ENCODE results near the gene KCTD8.

The KCTD8 gene

GRCh38 chr4:44448521-44449461, at the start of gene KCTD8:
Gene KCTD8, minus strand, starts transcription at chr4:44448809.
- peak; percentile 83 for DNase-seq

GRCh38 chr4:44494810-44495701, 46.4 kb upstream of the KCTD8 start:
- DNase-seq: no peak

GRCh38 chr4:44493924-44494323, 45.3 kb upstream of the KCTD8 start:
- peak; percentile 22 for DNase-seq

- DNase-seq: no peak
Observed at GRCh38 chr4:44487341-44487740, 38.7 kb upstream of the KCTD8 start.

- DNase-seq: no peak
Observed at GRCh38 chr4:44479731-44480130, 31.1 kb upstream of the KCTD8 start.

GRCh38 chr4:44462259-44462658, 13.7 kb upstream of the KCTD8 start:
- DNase-seq: no peak

GRCh38 chr4:44447563-44448504, 775 bp downstream of the KCTD8 start:
- peak; percentile 75 for DNase-seq

GRCh38 chr4:44446801-44447562, 1.6 kb downstream of the KCTD8 start:
- peak; percentile 85 for DNase-seq

GRCh38 chr4:44446191-44446590, 2.4 kb downstream of the KCTD8 start:
- no peak for DNase-seq

- peak; percentile 14 for DNase-seq
Observed at GRCh38 chr4:44438687-44439086, 9.9 kb downstream of the KCTD8 start.

GRCh38 chr4:44434247-44434646, 14.4 kb downstream of the KCTD8 start:
- DNase-seq: no peak

GRCh38 chr4:44425614-44426208, 22.9 kb downstream of the KCTD8 start:
- DNase-seq: peak; percentile 42

GRCh38 chr4:44422912-44423311, 25.7 kb downstream of the KCTD8 start:
- DNase-seq: no peak

GRCh38 chr4:44421330-44422065, 27.1 kb downstream of the KCTD8 start:
- DNase-seq: no peak

- no peak for DNase-seq
Observed at GRCh38 chr4:44415251-44415650, 33.4 kb downstream of the KCTD8 start.

GRCh38 chr4:44368413-44369167, 80.0 kb downstream of the KCTD8 start:
- DNase-seq: no peak

GRCh38 chr4:44354172-44354571, 94.4 kb downstream of the KCTD8 start:
- no peak for DNase-seq

GRCh38 chr4:44351069-44351468, 97.5 kb downstream of the KCTD8 start:
- DNase-seq: no peak

- no peak for DNase-seq
Observed at GRCh38 chr4:44342800-44343199, 105.8 kb downstream of the KCTD8 start.

- DNase-seq: peak; percentile 3
Observed at GRCh38 chr4:44326741-44327140, 121.9 kb downstream of the KCTD8 start.
